ENCODE results near the gene SAMD3. TPM values are rescaled to one million over a fixed set of nuclear protein-coding genes. Genes with fewer than 3 reads are reported as not detected.

The SAMD3 gene
- total RNA-seq, 1 experiment from 2014 or later: not detected

- Histone ChIP-seq H3K4me3 (ENCODE audit: low read depth in 2 of 2, low read length in 2 of 2) (no peak overlapping the region), H3K27ac (ENCODE audit: low read length) (no peak overlapping the region), H3K27me3 (ENCODE audit: control insufficient read depth, insufficient read depth, low read length) (no peaks in the 10 kb centered on the region), H3K36me3 (ENCODE audit: control insufficient read depth, insufficient read depth, low read length) (no peaks in the 10 kb centered on the region), H3K4me1 (ENCODE audit: control insufficient read depth, insufficient read depth, low read length) (no peaks in the 10 kb centered on the region), H3K9me3 (ENCODE audit: control insufficient read depth, insufficient read depth, low read depth, low read length) (no peaks in the 10 kb centered on the region)
- BruUV-seq (replicated peaks): no TSS peak
- in situ Hi-C loops (cut with HindIII; ENCODE audit: low pct_unique_long_range_greater_than_20kb, low sequenced_read_pairs): no loop called here
- ATAC-seq: no peak
- CTCF ChIA-PET: no interaction called here
- TF ChIP-seq, protein P1, sequence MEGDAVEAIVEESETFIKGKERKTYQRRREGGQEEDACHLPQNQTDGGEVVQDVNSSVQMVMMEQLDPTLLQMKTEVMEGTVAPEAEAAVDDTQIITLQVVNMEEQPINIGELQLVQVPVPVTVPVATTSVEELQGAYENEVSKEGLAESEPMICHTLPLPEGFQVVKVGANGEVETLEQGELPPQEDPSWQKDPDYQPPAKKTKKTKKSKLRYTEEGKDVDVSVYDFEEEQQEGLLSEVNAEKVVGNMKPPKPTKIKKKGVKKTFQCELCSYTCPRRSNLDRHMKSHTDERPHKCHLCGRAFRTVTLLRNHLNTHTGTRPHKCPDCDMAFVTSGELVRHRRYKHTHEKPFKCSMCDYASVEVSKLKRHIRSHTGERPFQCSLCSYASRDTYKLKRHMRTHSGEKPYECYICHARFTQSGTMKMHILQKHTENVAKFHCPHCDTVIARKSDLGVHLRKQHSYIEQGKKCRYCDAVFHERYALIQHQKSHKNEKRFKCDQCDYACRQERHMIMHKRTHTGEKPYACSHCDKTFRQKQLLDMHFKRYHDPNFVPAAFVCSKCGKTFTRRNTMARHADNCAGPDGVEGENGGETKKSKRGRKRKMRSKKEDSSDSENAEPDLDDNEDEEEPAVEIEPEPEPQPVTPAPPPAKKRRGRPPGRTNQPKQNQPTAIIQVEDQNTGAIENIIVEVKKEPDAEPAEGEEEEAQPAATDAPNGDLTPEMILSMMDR (IDR thresholded peaks at IDR 0.05): no peak
- no peak for TF ChIP-seq SIN3A (IDR thresholded peaks at IDR 0.05; ENCODE audit: borderline replicate concordance, insufficient read depth, low read depth, low read length)
- no peak for TF ChIP-seq TCF7L2 (IDR thresholded peaks at IDR 0.05; ENCODE audit: low read depth, low read length)
- TF ChIP-seq REST (IDR thresholded peaks at IDR 0.05; ENCODE audit: insufficient read depth in 1 of 2, low read depth in 2 of 2, low read length in 1 of 2): no peak
- no peak for TF ChIP-seq POLR2AphosphoS5 (IDR thresholded peaks at IDR 0.05; ENCODE audit: low read depth, low read length)
- DNase-seq (ENCODE audit: low read depth, low spot score): no peak
- POLR2A ChIA-PET: no interaction called here
- intact Hi-C loops (cut with micrococcal nuclease; ENCODE audit: unreplicated experiment): no loop called here
Measured at GRCh38 chr6:130167655-130168054, 55.1 kb downstream of the SAMD3 start.

- Histone ChIP-seq H3K27me3 (ENCODE audit: control insufficient read depth, insufficient read depth, low read length) (no peaks in the 10 kb centered on the region), H3K4me3 (ENCODE audit: low read depth in 2 of 2, low read length in 2 of 2) (no peak overlapping the region), H3K4me1 (ENCODE audit: control insufficient read depth, insufficient read depth, low read length) (no peaks in the 10 kb centered on the region), H3K27ac (ENCODE audit: low read length) (no peak overlapping the region), H3K9me3 (ENCODE audit: control insufficient read depth, insufficient read depth, low read depth, low read length) (no peaks in the 10 kb centered on the region), H3K36me3 (ENCODE audit: control insufficient read depth, insufficient read depth, low read length) (no peaks in the 10 kb centered on the region)
- in situ Hi-C loops (cut with HindIII; ENCODE audit: low pct_unique_long_range_greater_than_20kb, low sequenced_read_pairs) (no loop called here), intact Hi-C loops (cut with micrococcal nuclease; ENCODE audit: unreplicated experiment) (no loop called here)
- ChIA-PET CTCF (no interaction called here), POLR2A (no interaction called here)
- TF ChIP-seq, protein P1 (IDR thresholded peaks at IDR 0.05): no peak
- TF ChIP-seq POLR2AphosphoS5 (IDR thresholded peaks at IDR 0.05; ENCODE audit: low read depth, low read length): no peak
- TF ChIP-seq SIN3A (IDR thresholded peaks at IDR 0.05; ENCODE audit: borderline replicate concordance, insufficient read depth, low read depth, low read length): no peak
- no peak for TF ChIP-seq REST (IDR thresholded peaks at IDR 0.05; ENCODE audit: insufficient read depth in 1 of 2, low read depth in 2 of 2, low read length in 1 of 2)
- TF ChIP-seq TCF7L2 (IDR thresholded peaks at IDR 0.05; ENCODE audit: low read depth, low read length): no peak
- no peak for ATAC-seq
- DNase-seq (ENCODE audit: low read depth, low spot score): no peak
- BruUV-seq (replicated peaks): no TSS peak
Measured at GRCh38 chr6:130164251-130164650, 58.5 kb downstream of the SAMD3 start.

All from Panc1 (cell line).